K562 (cell line): ENCODE measurements around the gene CEP76. TPM values are rescaled to one million over a fixed set of nuclear protein-coding genes. Genes with fewer than 3 reads are reported as not detected.

Experiments
- ATAC-seq: fragments of 200-7000 bp; cut with Tn5 transposase; 3 replicates; pipeline ENCODE4 v1.9.1; 2020; ENCODE audit warnings: moderate library complexity
- BruUV-seq: library from RNA; stranded (reverse); fragments of 400-500 nt; replicated peaks from 2 replicates; lab custom pipeline; 2021; lab: Mats Ljungman, UMichigan
- CTCF ChIA-PET: fragments of 300-600 bp; formaldehyde crosslinking; extraction: SDS; loops from one replicate; lab custom pipeline; 2021; ENCODE audit warnings: low intra/inter-chr PET ratio; lab: Yijun Ruan, JAX
- POLR2A ChIA-PET: fragments of 300-600, 350-650 bp; sonication (Branson Sonifier 250); formaldehyde crosslinking; extraction: SDS; loops from one replicate; lab custom pipeline; 2021; ENCODE audit warnings: antibody characterized with exemption, inconsistent platforms; lab: Yijun Ruan, JAX
- DNase-seq, 4 experiments: peaks; one replicate each; pipeline versions ENCODE4 v3.0.0 to v3.0.0-alpha.2; 2011 to 2018; ENCODE audit warnings: low spot score in 3 of 4, mixed read lengths in 3 of 4; ENCODE audit errors: extremely low read depth in 1 of 4
- FAIRE-seq: peaks from 2 replicates; lab custom pipeline; 2011; peaks lifted over from hg19 to GRCh38; lab: Jason Lieb, UNC
- H2AFZ ChIP-seq: 2 replicates; pipeline ENCODE4 v1.6.0; 2011; ENCODE audit warnings: low read depth, low read length, control low read depth, inconsistent platforms
- H3K27ac ChIP-seq: fragments of 200-600 bp; 3 replicates; pipeline ENCODE4 v1.8.0; 2011; ENCODE audit warnings: low read depth, mild to moderate bottlenecking, control low read depth, inconsistent platforms, low read length, moderate library complexity, mixed read lengths; ENCODE audit errors: extremely low read depth
- H3K27me3 ChIP-seq, 2 experiments: fragments of 300-600 bp in 1 of 2; 2 replicates in 1 of 2; 3 replicates in 1 of 2; pipeline versions ENCODE4 v1.6.0 to v1.8.0; 2011; ENCODE audit warnings: inconsistent platforms in 2 of 2, low read length in 2 of 2, mild to moderate bottlenecking in 1 of 2, mixed read lengths in 1 of 2, moderate library complexity in 1 of 2; ENCODE audit not compliant: control insufficient read depth in 2 of 2, insufficient read depth in 2 of 2
- H3K36me3 ChIP-seq: fragments of 300-600 bp; 3 replicates; pipeline ENCODE4 v1.8.0; 2011; ENCODE audit warnings: mild to moderate bottlenecking, low read length, inconsistent platforms; ENCODE audit not compliant: control insufficient read depth, insufficient read depth
- H3K4me1 ChIP-seq, 2 experiments: fragments of 200-600 bp in 1 of 2; replicated peaks in 1 of 2; 2 replicates in 1 of 2; 3 replicates in 1 of 2; pipeline versions ENCODE4 v1.5.1 to v1.8.0; 2011; ENCODE audit warnings: inconsistent platforms in 2 of 2, low read length in 2 of 2, mild to moderate bottlenecking in 1 of 2, mixed read lengths in 1 of 2, moderate library complexity in 1 of 2; ENCODE audit not compliant: control insufficient read depth in 2 of 2, insufficient read depth in 2 of 2
- H3K4me2 ChIP-seq: 2 replicates; pipeline ENCODE4 v1.6.1; 2011; ENCODE audit warnings: low read length, control low read depth, inconsistent platforms, mixed read lengths; ENCODE audit not compliant: insufficient read depth
- H3K4me3 ChIP-seq: fragments of 200-600 bp; sonication (generic), shearing (Covaris generic); 2 replicates; pipeline ENCODE4 v1.5.1; 2016; ENCODE audit warnings: control low read depth, inconsistent platforms
- H3K79me2 ChIP-seq: fragments of 200-600 bp; 3 replicates; pipeline ENCODE4 v1.8.0; 2011; ENCODE audit warnings: low read length, inconsistent platforms; ENCODE audit not compliant: control insufficient read depth, insufficient read depth
- H3K9ac ChIP-seq, 2 experiments: 2 replicates each; pipeline versions ENCODE4 v1.6.0 to v1.6.1; 2011; ENCODE audit warnings: low read depth in 2 of 2, low read length in 2 of 2, control low read depth in 1 of 2, inconsistent platforms in 1 of 2, mild to moderate bottlenecking in 1 of 2, mixed read lengths in 1 of 2; ENCODE audit not compliant: insufficient read depth in 1 of 2
- H3K9me1 ChIP-seq: one replicate; pipeline ENCODE4 v1.6.0; 2011; ENCODE audit warnings: inconsistent platforms, mild to moderate bottlenecking, low read length, moderate library complexity; ENCODE audit not compliant: control insufficient read depth, insufficient read depth
- H3K9me3 ChIP-seq: replicated peaks from 2 replicates; pipeline ENCODE4 v1.5.1; 2011; ENCODE audit warnings: low read depth, low read length, inconsistent platforms; ENCODE audit not compliant: control insufficient read depth, insufficient read depth
- H4K20me1 ChIP-seq: replicated peaks from 2 replicates; pipeline ENCODE4 v1.6.1; 2011; ENCODE audit warnings: low read length, inconsistent platforms, mixed read lengths; ENCODE audit not compliant: control insufficient read depth, insufficient read depth
- ARNT ChIP-seq, 2 experiments: fragments of 450-650 bp; IDR thresholded peaks; 2 replicates each; pipeline ENCODE4 v1.6.1; 2016; ENCODE audit warnings: mild to moderate bottlenecking in 1 of 2
- BRF1 ChIP-seq: IDR thresholded peaks from 3 replicates; pipeline ENCODE4 v1.6.1; 2011; ENCODE audit warnings: borderline replicate concordance, mild to moderate bottlenecking; ENCODE audit not compliant: insufficient read length; ENCODE audit errors: extremely low read depth
- CBX5 ChIP-seq: IDR thresholded peaks from 2 replicates; pipeline ENCODE4 v1.6.1; 2014; ENCODE audit warnings: low read depth, borderline replicate concordance
- ELK3 ChIP-seq: fragments of 450-650 bp; formaldehyde crosslinking; IDR thresholded peaks from 2 replicates; pipeline ENCODE4 v1.4.0; 2020; ENCODE audit warnings: mild to moderate bottlenecking
- FOXJ3 ChIP-seq: sonication (generic); formaldehyde crosslinking; IDR thresholded peaks from 2 replicates; pipeline ENCODE4 v1.4.0; 2020; ENCODE audit warnings: mild to moderate bottlenecking, missing genetic modification reagents
- FOXO4 ChIP-seq: fragments of 450-650 bp; formaldehyde crosslinking; IDR thresholded peaks from 2 replicates; pipeline ENCODE4 v1.4.0; 2020; ENCODE audit warnings: mild to moderate bottlenecking, moderate library complexity
- KAT8 ChIP-seq: fragments of 450-650 bp; IDR thresholded peaks from 2 replicates; pipeline ENCODE4 v1.6.1; 2016; ENCODE audit warnings: low read depth, mild to moderate bottlenecking
- KDM4B ChIP-seq, 2 experiments: fragments of 450-650 bp in 1 of 2; sonication (generic) in 1 of 2; IDR thresholded peaks; 2 replicates each; pipeline ENCODE4 v1.6.1; 2016 to 2017; ENCODE audit warnings: borderline replicate concordance in 2 of 2, antibody characterized with exemption in 1 of 2, low read depth in 1 of 2, mild to moderate bottlenecking in 1 of 2
- MYC ChIP-seq, 2 experiments: fragments of 250-450 bp in 1 of 2; sonication (Bioruptor Pico) in 1 of 2; IDR thresholded peaks; 2 replicates each; pipeline versions ENCODE4 v1.5.1 to v1.6.1; 2012 to 2021; ENCODE audit warnings: low read depth in 2 of 2, borderline replicate concordance in 1 of 2, improper control_type of control experiment in 1 of 2, low read length in 1 of 2, mild to moderate bottlenecking in 1 of 2, moderate library complexity in 1 of 2
- PYGO2 ChIP-seq: fragments of 450-650 bp; IDR thresholded peaks from 2 replicates; pipeline ENCODE4 v1.6.1; 2016; ENCODE audit warnings: mild to moderate bottlenecking, missing genetic modification characterization, moderate library complexity, missing compliant biosample characterization
- RCOR1 ChIP-seq, 2 experiments: IDR thresholded peaks; 2 replicates each; pipeline ENCODE4 v1.6.1; 2012; ENCODE audit warnings: low read depth in 2 of 2, low read length in 2 of 2, borderline replicate concordance in 1 of 2, improper control_type of control experiment in 1 of 2
- RUNX1 ChIP-seq: sonication (generic); IDR thresholded peaks from 2 replicates; pipeline ENCODE4 v1.6.1; 2016; ENCODE audit warnings: antibody characterized with exemption, low read depth
- SNAPC5 ChIP-seq: fragments of 250-450 bp; sonication (Bioruptor Pico); IDR thresholded peaks from 2 replicates; pipeline ENCODE4 v1.8.0; 2021; ENCODE audit warnings: moderate library complexity, mild to moderate bottlenecking, inconsistent platforms
- SPI1 ChIP-seq: IDR thresholded peaks from 2 replicates; pipeline ENCODE4 v1.6.1; 2011; ENCODE audit warnings: low read depth, low read length, control low read depth, borderline replicate concordance
- TAF9B ChIP-seq: fragments of 450-650 bp; IDR thresholded peaks from 2 replicates; pipeline ENCODE4 v1.6.1; 2018; ENCODE audit warnings: mild to moderate bottlenecking; ENCODE audit not compliant: partially characterized antibody
- TEAD1 ChIP-seq, 2 experiments: fragments of 450-650 bp in 1 of 2; sonication (generic) in 1 of 2; formaldehyde crosslinking; IDR thresholded peaks; 2 replicates each; pipeline versions ENCODE4 v1.4.0 to v1.8.0; 2020 to 2022; ENCODE audit warnings: mild to moderate bottlenecking in 2 of 2, missing genetic modification reagents in 1 of 2
- ZNF146 ChIP-seq: IDR thresholded peaks from one replicate; pipeline ENCODE4 v1.6.1; 2018; ENCODE audit warnings: missing compliant biosample characterization; ENCODE audit not compliant: unreplicated experiment
- in situ Hi-C: fragments of 300-500 bp; cut with MboI; formaldehyde crosslinking; loops from 4 replicates; pipeline ENCODE4 v1.15.0; 2018; ENCODE audit warnings: inconsistent platforms, mixed read lengths
- intact Hi-C: fragments of 100-400 bp; cut with micrococcal nuclease; formaldehyde crosslinking; loops from 2 replicates; pipeline ENCODE4 v1.14.2; 2022
- polyA plus RNA-seq, 8 experiments: library from polyadenylated mRNA; depleted of rRNA in 4 of 8; stranded (reverse) in 5 of 8; unstranded in 3 of 8; fragments of >200 nt; fragmentation: Nextera tagmentation in 2 of 8; fragmentation: Illumina TruSeq in 1 of 8; extraction: Ambion mirVana in 2 of 8; extraction: Trizol in 1 of 8; gene quantifications; 2 replicates each; pipeline versions ENCODE4 v1.2.1 to v1.2.3, GENCODE V29; 2011 to 2014; ENCODE audit warnings: inconsistent platforms in 1 of 8, missing spikeins in 1 of 8
- total RNA-seq, 7 experiments: library from RNA; depleted of rRNA in 6 of 7; stranded (reverse); fragments of >200 nt in 6 of 7; fragmentation: Illumina TruSeq in 2 of 7; extraction: Trizol in 2 of 7; gene quantifications; 2 replicates each; pipeline versions ENCODE4 v1.2.1 to v1.2.3, GENCODE V29; 2011 to 2021; ENCODE audit warnings: low replicate concordance in 1 of 7

The CEP76 gene
- total and polyA plus RNA-seq, 9 of the 15 experiments (the other 6 are each of a cell fraction or from before 2014, with no cell fraction given) = 5.3 to 27.3 (median 19.3) TPM

GRCh38 chr18:12645254-12645653 lies 57.3 kb downstream of the CEP76 start:
- DNase-seq = no peak
- H3K4me1 ChIP-seq = peaks cover 9 to 16% of the 10 kb centered on the region in 2 experiments; a peak in 3 of 5 replicates
- peaks cover 17% of the 10 kb centered on the region; the same call in 2 of the 3 replicates for H3K36me3 ChIP-seq
- no peak for FAIRE-seq
- H3K27me3 ChIP-seq = no peaks in the 10 kb centered on the region
- ChIA-PET CTCF (no interaction called here), POLR2A (interaction anchor here (0.6 kb wide), 1 partner anchor 149 kb away, joined by 3 read pairs; no protein-coding TSS in a partner anchor)
- no peak for TF ChIP-seq KDM4B (IDR thresholded peaks at IDR 0.05; ENCODE audit: borderline replicate concordance in 2 of 2, low read depth in 1 of 2)
- TF ChIP-seq ARNT (IDR thresholded peaks at IDR 0.05) = no peak
- TF ChIP-seq TEAD1 (CRISPR knock-in tag; IDR thresholded peaks at IDR 0.05) = no peak
- no peak for TF ChIP-seq ZNF146 (CRISPR knock-in tag)
- no peak for TF ChIP-seq TAF9B
- TF ChIP-seq RCOR1 (IDR thresholded peaks at IDR 0.05; ENCODE audit: borderline replicate concordance in 1 of 2, low read depth in 2 of 2, low read length in 2 of 2) = no peak
- no peak for TF ChIP-seq SNAPC5 (CRISPR knock-in tag)
- TF ChIP-seq SPI1 = no peak
- TF ChIP-seq FOXJ3 (CRISPR knock-in tag) = no peak
- no peak for TF ChIP-seq FOXO4
- no peak for TF ChIP-seq MYC (IDR thresholded peaks at IDR 0.05; ENCODE audit: low read depth, low read length)
- TF ChIP-seq MYC (CRISPR knock-in tag; IDR thresholded peaks at IDR 0.05; ENCODE audit: borderline replicate concordance, low read depth) = no peak
- TF ChIP-seq CBX5 = no peak
- no peak for TF ChIP-seq RUNX1
- no peak for TF ChIP-seq PYGO2
- TF ChIP-seq BRF1 = no peak
- no peak for TF ChIP-seq KAT8
- no peak for TF ChIP-seq ELK3 (CRISPR knock-in tag)
- intact Hi-C loops = no loop called here
- H3K9me3 ChIP-seq = no peaks in the 10 kb centered on the region
- in situ Hi-C loops = no loop called here
- no peak overlapping the region for H3K27ac ChIP-seq
- H3K4me3 ChIP-seq = no peak overlapping the region
- H4K20me1 ChIP-seq = no peaks in the 10 kb centered on the region; the same call in 1 of the 2 replicates
- ATAC-seq = no peak
- H3K9ac ChIP-seq = no peak overlapping the region
- no peak overlapping the region for H2AFZ ChIP-seq
- H3K79me2 ChIP-seq = peaks cover 24% of the 10 kb centered on the region
- BruUV-seq = no TSS peak
- no peak overlapping the region for H3K4me2 ChIP-seq
- no peaks in the 10 kb centered on the region for H3K9me1 ChIP-seq
